Transverse colon (tissue), 4 donors: Measurements from ENCODE around the gene USP37.

Source experiments
- EP300 ChIP-seq: sonication (generic); formaldehyde crosslinking; IDR thresholded peaks from one replicate; pipeline ENCODE4 v1.6.1; 2017; ENCODE audit warnings: antibody characterized with exemption, low read depth
- POLR2A ChIP-seq: fragments of 450-650 bp; IDR thresholded peaks from one replicate; pipeline ENCODE4 v1.6.1; 2016; ENCODE audit warnings: antibody characterized with exemption, mild to moderate bottlenecking, moderate library complexity
- POLR2AphosphoS5 ChIP-seq, 3 donors: sonication (generic); formaldehyde crosslinking; IDR thresholded peaks; one replicate each; pipeline ENCODE4 v1.6.1; 2016; ENCODE audit warnings: antibody characterized with exemption in 3 of 3
- TF ChIP-seq, protein P1 (sequence below), 5 experiments: fragments of 200-600 bp in 3 of 5; fragments of 450-650 bp in 2 of 5; sonication (generic) in 3 of 5; IDR thresholded peaks; 1 replicate in 2 of 5; 2 replicates in 3 of 5; pipeline ENCODE4 v1.5.1; 2016 to 2017; ENCODE audit warnings: antibody characterized with exemption in 5 of 5, inconsistent platforms in 3 of 5, mild to moderate bottlenecking in 2 of 5, moderate library complexity in 1 of 5

DNA sequence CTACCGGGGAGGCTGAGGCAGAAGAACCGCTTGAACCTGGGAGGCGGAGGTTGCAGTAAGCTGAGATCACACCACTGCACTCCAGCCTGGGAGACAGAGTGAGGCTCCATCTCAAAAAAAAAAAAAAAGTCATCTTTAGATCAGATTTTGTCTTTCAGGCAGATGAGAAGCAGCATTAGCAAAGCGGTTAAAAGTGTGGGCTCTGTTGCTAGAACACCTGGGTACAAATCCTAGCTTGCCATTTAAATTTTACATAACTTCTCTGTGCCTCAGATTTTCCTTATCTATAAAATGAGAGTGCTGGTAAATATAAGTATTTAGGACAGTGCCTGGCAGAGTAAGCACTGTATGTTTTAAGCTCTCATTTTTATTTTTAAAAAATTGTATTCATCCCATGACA lies 8.7 kb upstream of the USP37 start:
- TF ChIP-seq POLR2A (no peak), EP300 (no peak), POLR2AphosphoS5 (IDR thresholded peaks at IDR 0.05) (no peak)
- TF ChIP-seq, protein P1, sequence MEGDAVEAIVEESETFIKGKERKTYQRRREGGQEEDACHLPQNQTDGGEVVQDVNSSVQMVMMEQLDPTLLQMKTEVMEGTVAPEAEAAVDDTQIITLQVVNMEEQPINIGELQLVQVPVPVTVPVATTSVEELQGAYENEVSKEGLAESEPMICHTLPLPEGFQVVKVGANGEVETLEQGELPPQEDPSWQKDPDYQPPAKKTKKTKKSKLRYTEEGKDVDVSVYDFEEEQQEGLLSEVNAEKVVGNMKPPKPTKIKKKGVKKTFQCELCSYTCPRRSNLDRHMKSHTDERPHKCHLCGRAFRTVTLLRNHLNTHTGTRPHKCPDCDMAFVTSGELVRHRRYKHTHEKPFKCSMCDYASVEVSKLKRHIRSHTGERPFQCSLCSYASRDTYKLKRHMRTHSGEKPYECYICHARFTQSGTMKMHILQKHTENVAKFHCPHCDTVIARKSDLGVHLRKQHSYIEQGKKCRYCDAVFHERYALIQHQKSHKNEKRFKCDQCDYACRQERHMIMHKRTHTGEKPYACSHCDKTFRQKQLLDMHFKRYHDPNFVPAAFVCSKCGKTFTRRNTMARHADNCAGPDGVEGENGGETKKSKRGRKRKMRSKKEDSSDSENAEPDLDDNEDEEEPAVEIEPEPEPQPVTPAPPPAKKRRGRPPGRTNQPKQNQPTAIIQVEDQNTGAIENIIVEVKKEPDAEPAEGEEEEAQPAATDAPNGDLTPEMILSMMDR (IDR thresholded peaks at IDR 0.05) = no peak
